Right cardiac atrium (tissue), 5 donors: ENCODE measurements around the gene LRRC41. TPM values are rescaled to one million over a fixed set of nuclear protein-coding genes. Genes with fewer than 3 reads are reported as not detected.

Experiments used
- ATAC-seq, 2 donors: fragments of 200-7000 bp; cut with Tn5 transposase; one replicate each; pipeline versions ENCODE4 v1.8.0 to v1.9.1; 2020; ENCODE audit warnings: moderate library complexity in 2 of 2, mild to moderate bottlenecking in 1 of 2
- DNase-seq, 3 donors: peaks; one replicate each; pipeline ENCODE4 v3.0.0-alpha.2; 2020
- H3K27ac ChIP-seq: one replicate; pipeline ENCODE4 v1.5.1; 2013; ENCODE audit warnings: mild to moderate bottlenecking, low read length, control low read depth, moderate library complexity
- H3K27me3 ChIP-seq: one replicate; pipeline ENCODE4 v1.6.1; 2013; ENCODE audit not compliant: control insufficient read depth, insufficient read depth
- H3K4me1 ChIP-seq: one replicate; pipeline ENCODE4 v1.6.1; 2013; ENCODE audit warnings: low read length; ENCODE audit not compliant: control insufficient read depth, insufficient read depth
- H3K4me3 ChIP-seq: one replicate; pipeline ENCODE4 v1.5.1; 2013; ENCODE audit warnings: low read length, control low read depth
- H3K9me3 ChIP-seq: one replicate; pipeline ENCODE4 v1.6.1; 2013; ENCODE audit warnings: low read length; ENCODE audit not compliant: control insufficient read depth
- whole genome bisulfite sequencing: extraction: QIAGEN DNeasy Blood & Tissue Kit; methylation state at CpG from one replicate; pipeline ENCODE4 v1.1.7; 2013; 5-methylcytosine and 5-hydroxymethylcytosine counted together
- intact Hi-C, 4 donors: fragments of 100-400 bp; cut with DNase I; formaldehyde crosslinking; loops; one replicate each; pipeline versions ENCODE4 v1.11.0 to v1.14.0; 2022 to 2023
- long read RNA-seq, 4 donors: library from polyadenylated mRNA; unstranded; transcript quantifications; one replicate each; pipeline ENCODE4 v2.0.0, GENCODE V29; 2020 to 2021
- polyA plus RNA-seq: library from polyadenylated mRNA; stranded (reverse); fragments of 200-250 nt; gene quantifications from one replicate; pipeline ENCODE4 v1.2.3, GENCODE V29; 2013
- total RNA-seq, 4 donors: library from RNA; stranded (reverse); fragmentation: NEBNext Ultra II Directional; extraction: Animal tissue kit (Norgen Biotek cat#: 25700); gene quantifications; one replicate each; pipeline ENCODE4 v1.2.1, GENCODE V29; 2021
- donor health status: healthy with polysubstance abuse.
- donor health status: DM: no; HTN: yes; CAD: no.
- donor health status: DM: no; HTN: no; CAD: no.
- donor health status: DM: no; HTN: yes; CAD: no; lungs with severe emphysema.
- donor health status: DM: yes; HTN: yes; CAD: no.

LRRC41 gene
- total RNA-seq = 10 to 100 TPM; 37.2 to 46.3 (median 40.1) TPM
- 27.1 TPM for polyA plus RNA-seq
- long read RNA-seq, donor 1, full-length matches to known transcripts = 119 of 168 reads
- long read RNA-seq, donor 1, partial matches to known transcripts = 28 of 168 reads
- long read RNA-seq, donor 1, other reads (novel, unspliced or antisense) = 21 of 168 reads
- long read RNA-seq, donor 2, full-length matches to known transcripts = 52 of 69 reads
- long read RNA-seq, donor 2, partial matches to known transcripts = 11 of 69 reads
- long read RNA-seq, donor 2, other reads (novel, unspliced or antisense) = 6 of 69 reads
- long read RNA-seq, donor 3, full-length matches to known transcripts = 307 of 405 reads
- long read RNA-seq, donor 3, partial matches to known transcripts = 56 of 405 reads
- long read RNA-seq, donor 3, other reads (novel, unspliced or antisense) = 42 of 405 reads
- long read RNA-seq, donor 4, full-length matches to known transcripts = 71 of 95 reads
- long read RNA-seq, donor 4, partial matches to known transcripts = 12 of 95 reads
- long read RNA-seq, donor 4, other reads (novel, unspliced or antisense) = 12 of 95 reads

GRCh38 chr1:46303038-46303871 is at the start of gene LRRC41, which contains the start of gene UQCRH:
LRRC41 (minus strand) TSS chr1:46303616; CDS start chr1:46303322, 294 bp downstream.
UQCRH (plus strand) TSS chr1:46303698; CDS start chr1:46303767, 69 bp downstream.
- DNase-seq = peak; percentile 95 to 98 (median 97)
- Histone ChIP-seq H3K27me3 (no peaks in the 10 kb centered on the region), H3K4me3 (peak within 1 kb of the TSS; percentile 72), H3K27ac (peak within 1 kb of the TSS; percentile 97), H3K4me1 (peaks cover 15% of the 10 kb centered on the region), H3K9me3 (no peaks in the 10 kb centered on the region)
- peak; percentile 94 for ATAC-seq
- under 1% methylated on average over 61 of the region's 61 CpGs for WGBS
- intact Hi-C loops = loop anchor here in 1 of 4 donors (5.0 kb wide), 1 partner anchor 39 kb away; the partner anchor contains the start of gene NSUN4

GRCh38 chr1:46352363-46352762 is 48.9 kb upstream of the LRRC41 start:
- DNase-seq (no peak), ATAC-seq (no peak)
- Histone ChIP-seq H3K9me3 (no peaks in the 10 kb centered on the region), H3K4me3 (no peak overlapping the region), H3K27ac (no peak overlapping the region), H3K4me1 (no peaks in the 10 kb centered on the region), H3K27me3 (no peaks in the 10 kb centered on the region)
- 85% methylated on average over 2 of the region's 2 CpGs for WGBS
- intact Hi-C loops = no loop called here

GRCh38 chr1:46345281-46345680 is 41.9 kb upstream of the LRRC41 start:
- no peak for DNase-seq
- Histone ChIP-seq H3K4me1 (no peaks in the 10 kb centered on the region), H3K27ac (no peak overlapping the region), H3K4me3 (no peak overlapping the region), H3K9me3 (no peaks in the 10 kb centered on the region), H3K27me3 (no peaks in the 10 kb centered on the region)
- no peak for ATAC-seq
- intact Hi-C loops = loop anchor here in 1 of 4 donors (10.0 kb wide), 1 partner anchor 100 kb away; the partner anchor contains the start of gene RAD54L

- WGBS = 80% methylated on average over 3 of the region's 3 CpGs
- Histone ChIP-seq H3K27ac (no peak overlapping the region), H3K4me3 (no peak overlapping the region), H3K27me3 (no peaks in the 10 kb centered on the region), H3K4me1 (no peaks in the 10 kb centered on the region), H3K9me3 (no peaks in the 10 kb centered on the region)
- DNase-seq (no peak), ATAC-seq (no peak)
- intact Hi-C loops = loop anchor here in 1 of 4 donors (5.0 to 10.0 kb wide), 2 partner anchors 42 to 100 kb away; partner anchors contain the start of genes LRRC41, RAD54L and UQCRH
These were observed 41.1 kb upstream of the LRRC41 start for GRCh38 chr1:46344481-46344880.

- no peak for ATAC-seq
- Histone ChIP-seq H3K4me3 (no peak overlapping the region), H3K9me3 (no peaks in the 10 kb centered on the region), H3K4me1 (no peaks in the 10 kb centered on the region), H3K27ac (no peak overlapping the region), H3K27me3 (no peaks in the 10 kb centered on the region)
- 91% methylated on average over 4 of the region's 4 CpGs for WGBS
- DNase-seq = no peak
- intact Hi-C loops = loop anchor here in 1 of 4 donors (5.0 to 10.0 kb wide), 2 partner anchors 41 to 99 kb away; partner anchors contain the start of genes LRRC41, RAD54L and UQCRH
These were observed 40.3 kb upstream of the LRRC41 start for GRCh38 chr1:46343705-46344104.

GRCh38 chr1:46343351-46343695 is 39.9 kb upstream of the LRRC41 start:
- peak overlapping the region; percentile 42 for H3K27ac ChIP-seq
- H3K4me3 ChIP-seq = no peak overlapping the region
- no peak for ATAC-seq
- no peaks in the 10 kb centered on the region for H3K9me3 ChIP-seq
- WGBS = 68% methylated on average over 4 of the region's 4 CpGs
- no peaks in the 10 kb centered on the region for H3K27me3 ChIP-seq
- intact Hi-C loops = loop anchor here in 1 of 4 donors (5.0 to 10.0 kb wide), 2 partner anchors 41 to 99 kb away; partner anchors contain the start of genes LRRC41, RAD54L and UQCRH
- H3K4me1 ChIP-seq = no peaks in the 10 kb centered on the region
- no peak for DNase-seq

GRCh38 chr1:46342677-46343350 is 39.4 kb upstream of the LRRC41 start:
- Histone ChIP-seq H3K9me3 (no peaks in the 10 kb centered on the region), H3K4me1 (no peaks in the 10 kb centered on the region), H3K27ac (peak overlapping the region; percentile 42), H3K27me3 (no peaks in the 10 kb centered on the region), H3K4me3 (no peak overlapping the region)
- DNase-seq = no peak
- 74% methylated on average over 8 of the region's 8 CpGs for WGBS
- intact Hi-C loops = loop anchor here in 1 of 4 donors (5.0 to 10.0 kb wide), 2 partner anchors 41 to 98 kb away; partner anchors contain the start of genes LRRC41, RAD54L and UQCRH
- no peak for ATAC-seq

- WGBS = 91% methylated on average over 6 of the region's 6 CpGs
- ATAC-seq (no peak), DNase-seq (no peak)
- peak overlapping the region; percentile 97 for H3K27ac ChIP-seq
- H3K4me1 ChIP-seq = no peaks in the 10 kb centered on the region
- no peaks in the 10 kb centered on the region for H3K27me3 ChIP-seq
- H3K9me3 ChIP-seq = no peaks in the 10 kb centered on the region
- H3K4me3 ChIP-seq = no peak overlapping the region
- intact Hi-C loops = loop anchor here in 1 of 4 donors (5.0 to 10.0 kb wide), 2 partner anchors 40 to 97 kb away; partner anchors contain the start of genes LRRC41, RAD54L and UQCRH
These were observed 38.8 kb upstream of the LRRC41 start for GRCh38 chr1:46342084-46342656.

GRCh38 chr1:46341222-46342083 is 38.0 kb upstream of the LRRC41 start:
- DNase-seq = peak in 1 of 3 donors; percentile 66
- WGBS = 54% methylated on average over 31 of the region's 31 CpGs
- intact Hi-C loops = loop anchor here in 1 of 4 donors (5.0 to 10.0 kb wide), 2 partner anchors 39 to 97 kb away; partner anchors contain the start of genes LRRC41, RAD54L and UQCRH
- H3K4me3 ChIP-seq = peak overlapping the region; percentile 88
- H3K27ac ChIP-seq = peak overlapping the region; percentile 97
- no peaks in the 10 kb centered on the region for H3K4me1 ChIP-seq
- no peak for ATAC-seq
- H3K9me3 ChIP-seq = no peaks in the 10 kb centered on the region
- no peaks in the 10 kb centered on the region for H3K27me3 ChIP-seq
